PFSK-1 (cell line): ENCODE measurements around the gene ZNF627.

Experiments
- FOXP2 ChIP-seq: optimal IDR thresholded peaks from 2 replicates; pipeline ENCODE3; 2011; ENCODE audit warnings: borderline replicate concordance, control low read depth, inconsistent platforms; ENCODE audit not compliant: insufficient read depth; ENCODE audit errors: extremely low read length, extremely low read depth
- POLR2AphosphoS5 ChIP-seq: IDR thresholded peaks from 2 replicates; pipeline ENCODE4 v1.6.1; 2012; ENCODE audit warnings: low read depth, mild to moderate bottlenecking, control low read depth, low read length, moderate library complexity
- SIN3A ChIP-seq: IDR thresholded peaks from 2 replicates; pipeline ENCODE4 v1.6.1; 2012; ENCODE audit warnings: mild to moderate bottlenecking, low read length, moderate library complexity, borderline replicate concordance; ENCODE audit not compliant: insufficient read depth
- TAF1 ChIP-seq: IDR thresholded peaks from 2 replicates; pipeline ENCODE4 v1.6.1; 2012; ENCODE audit warnings: low read length, control low read depth, borderline replicate concordance; ENCODE audit not compliant: insufficient read depth
- TF ChIP-seq, protein P1 (sequence below), 2 experiments: IDR thresholded peaks; 2 replicates each; pipeline versions ENCODE4 v1.6.1 to v1.8.0; 2011 to 2012; ENCODE audit warnings: low read depth in 2 of 2, low read length in 2 of 2, control low read depth in 1 of 2, inconsistent platforms in 1 of 2, mild to moderate bottlenecking in 1 of 2, moderate library complexity in 1 of 2; ENCODE audit not compliant: insufficient read depth in 1 of 2

The ZNF627 gene

GRCh38 chr19:11649941-11650340 lies 52.7 kb downstream of the ZNF627 start:
- no peak for TF ChIP-seq POLR2AphosphoS5
- no peak for TF ChIP-seq TAF1
- TF ChIP-seq FOXP2 = no peak
- TF ChIP-seq, protein P1, sequence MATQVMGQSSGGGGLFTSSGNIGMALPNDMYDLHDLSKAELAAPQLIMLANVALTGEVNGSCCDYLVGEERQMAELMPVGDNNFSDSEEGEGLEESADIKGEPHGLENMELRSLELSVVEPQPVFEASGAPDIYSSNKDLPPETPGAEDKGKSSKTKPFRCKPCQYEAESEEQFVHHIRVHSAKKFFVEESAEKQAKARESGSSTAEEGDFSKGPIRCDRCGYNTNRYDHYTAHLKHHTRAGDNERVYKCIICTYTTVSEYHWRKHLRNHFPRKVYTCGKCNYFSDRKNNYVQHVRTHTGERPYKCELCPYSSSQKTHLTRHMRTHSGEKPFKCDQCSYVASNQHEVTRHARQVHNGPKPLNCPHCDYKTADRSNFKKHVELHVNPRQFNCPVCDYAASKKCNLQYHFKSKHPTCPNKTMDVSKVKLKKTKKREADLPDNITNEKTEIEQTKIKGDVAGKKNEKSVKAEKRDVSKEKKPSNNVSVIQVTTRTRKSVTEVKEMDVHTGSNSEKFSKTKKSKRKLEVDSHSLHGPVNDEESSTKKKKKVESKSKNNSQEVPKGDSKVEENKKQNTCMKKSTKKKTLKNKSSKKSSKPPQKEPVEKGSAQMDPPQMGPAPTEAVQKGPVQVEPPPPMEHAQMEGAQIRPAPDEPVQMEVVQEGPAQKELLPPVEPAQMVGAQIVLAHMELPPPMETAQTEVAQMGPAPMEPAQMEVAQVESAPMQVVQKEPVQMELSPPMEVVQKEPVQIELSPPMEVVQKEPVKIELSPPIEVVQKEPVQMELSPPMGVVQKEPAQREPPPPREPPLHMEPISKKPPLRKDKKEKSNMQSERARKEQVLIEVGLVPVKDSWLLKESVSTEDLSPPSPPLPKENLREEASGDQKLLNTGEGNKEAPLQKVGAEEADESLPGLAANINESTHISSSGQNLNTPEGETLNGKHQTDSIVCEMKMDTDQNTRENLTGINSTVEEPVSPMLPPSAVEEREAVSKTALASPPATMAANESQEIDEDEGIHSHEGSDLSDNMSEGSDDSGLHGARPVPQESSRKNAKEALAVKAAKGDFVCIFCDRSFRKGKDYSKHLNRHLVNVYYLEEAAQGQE (IDR thresholded peaks at IDR 0.05; ENCODE audit: insufficient read depth in 1 of 2, low read depth in 2 of 2, low read length in 2 of 2) = no peak
- no peak for TF ChIP-seq SIN3A

GRCh38 chr19:11651062-11651461 lies 53.8 kb downstream of the ZNF627 start:
- no peak for TF ChIP-seq FOXP2
- no peak for TF ChIP-seq SIN3A
- no peak for TF ChIP-seq TAF1
- TF ChIP-seq, protein P1 (IDR thresholded peaks at IDR 0.05; ENCODE audit: insufficient read depth in 1 of 2, low read depth in 2 of 2, low read length in 2 of 2) = no peak
- TF ChIP-seq POLR2AphosphoS5 = no peak

GRCh38 chr19:11652056-11652455 lies 54.8 kb downstream of the ZNF627 start:
- no peak for TF ChIP-seq FOXP2
- no peak for TF ChIP-seq SIN3A
- TF ChIP-seq TAF1 = no peak
- no peak for TF ChIP-seq POLR2AphosphoS5
- TF ChIP-seq, protein P1 (IDR thresholded peaks at IDR 0.05; ENCODE audit: insufficient read depth in 1 of 2, low read depth in 2 of 2, low read length in 2 of 2) = no peak

GRCh38 chr19:11652492-11652891 lies 55.2 kb downstream of the ZNF627 start:
- no peak for TF ChIP-seq TAF1
- TF ChIP-seq FOXP2 = no peak
- TF ChIP-seq, protein P1 (IDR thresholded peaks at IDR 0.05; ENCODE audit: insufficient read depth in 1 of 2, low read depth in 2 of 2, low read length in 2 of 2) = no peak
- no peak for TF ChIP-seq POLR2AphosphoS5
- no peak for TF ChIP-seq SIN3A

- TF ChIP-seq TAF1 (no peak), POLR2AphosphoS5 (no peak), FOXP2 (no peak), SIN3A (no peak)
- TF ChIP-seq, protein P1 (IDR thresholded peaks at IDR 0.05; ENCODE audit: insufficient read depth in 1 of 2, low read depth in 2 of 2, low read length in 2 of 2) = no peak
Measured at GRCh38 chr19:11656535-11656934, 59.3 kb downstream of the ZNF627 start.
